Brain microvascular endothelial cell (primary cell): Measurements from ENCODE around the gene KRT15.

Experiments
- DNase-seq: peaks from one replicate; pipeline ENCODE4 v3.0.0-alpha.2; 2020
- H3K27ac ChIP-seq: fragments of 250-450 bp; sonication (Bioruptor Pico); 2 replicates; pipeline ENCODE4 v1.5.1; 2020; ENCODE audit warnings: mild to moderate bottlenecking, moderate library complexity
- H3K27me3 ChIP-seq: fragments of 250-450 bp; sonication (Bioruptor Pico); replicated peaks from 2 replicates; pipeline ENCODE4 v1.5.1; 2020; ENCODE audit warnings: mild to moderate bottlenecking
- H3K36me3 ChIP-seq: fragments of 250-450 bp; sonication (Bioruptor Pico); replicated peaks from 2 replicates; pipeline ENCODE4 v1.5.1; 2020; ENCODE audit warnings: mild to moderate bottlenecking
- H3K4me3 ChIP-seq: 2 replicates; pipeline ENCODE4 v1.5.1; 2011; ENCODE audit warnings: low read depth, mild to moderate bottlenecking, control low read depth, low read length, moderate library complexity
- in situ Hi-C: cut with HindIII; loops from 2 replicates; pipeline ENCODE4 v1.10.0; 2017; ENCODE audit warnings: low sequenced_read_pairs, low pct_ligation_motif_present
- TF ChIP-seq, protein P1 (sequence below): IDR thresholded peaks from 2 replicates; pipeline ENCODE4 v1.5.1; 2011; ENCODE audit warnings: low read depth, mild to moderate bottlenecking, moderate library complexity, low read length, control low read depth, inconsistent platforms; ENCODE audit errors: missing control alignments

Gene KRT15

DNA sequence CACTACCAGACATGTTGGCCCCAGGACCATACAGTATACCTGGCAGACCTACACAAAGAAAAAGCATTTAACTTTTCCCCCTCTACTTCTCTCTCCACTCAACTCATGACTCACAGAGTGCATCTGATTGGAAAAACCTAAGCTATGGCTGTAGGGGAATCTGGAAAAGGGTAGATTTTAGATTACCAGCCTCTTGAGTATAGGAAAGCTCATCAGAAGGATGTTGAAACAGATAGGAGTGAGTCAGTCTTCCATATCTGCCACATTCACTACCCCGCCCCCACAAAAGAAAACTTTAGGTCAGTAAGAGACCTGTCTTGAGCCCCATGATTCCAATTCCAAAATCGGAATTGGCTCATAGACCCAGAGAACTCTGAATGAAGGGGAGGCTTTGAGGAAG, 40.9 kb upstream of the KRT15 start:
- in situ Hi-C loops: no loop called here
- H3K27me3 ChIP-seq: peaks cover 6% of the 10 kb centered on the region

DNA sequence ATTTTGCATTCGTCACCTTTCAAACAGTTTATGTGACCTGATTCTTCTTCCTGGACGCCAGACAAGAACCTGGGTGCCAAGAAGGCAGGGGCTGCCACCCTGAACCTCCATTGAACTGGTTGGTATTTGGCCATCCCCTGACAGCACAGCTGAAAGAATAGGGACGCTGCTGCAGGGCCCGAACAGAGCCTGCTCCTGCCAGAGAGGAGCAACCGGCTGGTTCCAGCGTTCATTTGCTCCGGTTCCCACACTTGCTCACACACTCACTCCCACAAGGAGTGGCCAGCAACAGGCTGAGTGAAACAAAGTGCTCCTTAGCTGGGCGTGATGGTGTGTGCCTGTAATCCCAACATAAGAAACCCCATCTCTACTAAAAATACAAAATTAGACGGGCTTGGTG, 38.2 kb upstream of the KRT15 start:
- Histone ChIP-seq H3K4me3 (no peak overlapping the region), H3K27ac (no peak overlapping the region), H3K36me3 (no peaks in the 10 kb centered on the region), H3K27me3 (peaks cover 1% of the 10 kb centered on the region)
- no peak for DNase-seq
- TF ChIP-seq, protein P1, sequence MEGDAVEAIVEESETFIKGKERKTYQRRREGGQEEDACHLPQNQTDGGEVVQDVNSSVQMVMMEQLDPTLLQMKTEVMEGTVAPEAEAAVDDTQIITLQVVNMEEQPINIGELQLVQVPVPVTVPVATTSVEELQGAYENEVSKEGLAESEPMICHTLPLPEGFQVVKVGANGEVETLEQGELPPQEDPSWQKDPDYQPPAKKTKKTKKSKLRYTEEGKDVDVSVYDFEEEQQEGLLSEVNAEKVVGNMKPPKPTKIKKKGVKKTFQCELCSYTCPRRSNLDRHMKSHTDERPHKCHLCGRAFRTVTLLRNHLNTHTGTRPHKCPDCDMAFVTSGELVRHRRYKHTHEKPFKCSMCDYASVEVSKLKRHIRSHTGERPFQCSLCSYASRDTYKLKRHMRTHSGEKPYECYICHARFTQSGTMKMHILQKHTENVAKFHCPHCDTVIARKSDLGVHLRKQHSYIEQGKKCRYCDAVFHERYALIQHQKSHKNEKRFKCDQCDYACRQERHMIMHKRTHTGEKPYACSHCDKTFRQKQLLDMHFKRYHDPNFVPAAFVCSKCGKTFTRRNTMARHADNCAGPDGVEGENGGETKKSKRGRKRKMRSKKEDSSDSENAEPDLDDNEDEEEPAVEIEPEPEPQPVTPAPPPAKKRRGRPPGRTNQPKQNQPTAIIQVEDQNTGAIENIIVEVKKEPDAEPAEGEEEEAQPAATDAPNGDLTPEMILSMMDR: no peak
- in situ Hi-C loops: no loop called here

More for the DNA sequence above, 40.9 kb upstream of the KRT15 start:
- no peaks in the 10 kb centered on the region for H3K36me3 ChIP-seq
- TF ChIP-seq, protein P1: no peak
- no peak overlapping the region for H3K27ac ChIP-seq
- DNase-seq: peak; percentile 16
- H3K4me3 ChIP-seq: no peak overlapping the region

DNA sequence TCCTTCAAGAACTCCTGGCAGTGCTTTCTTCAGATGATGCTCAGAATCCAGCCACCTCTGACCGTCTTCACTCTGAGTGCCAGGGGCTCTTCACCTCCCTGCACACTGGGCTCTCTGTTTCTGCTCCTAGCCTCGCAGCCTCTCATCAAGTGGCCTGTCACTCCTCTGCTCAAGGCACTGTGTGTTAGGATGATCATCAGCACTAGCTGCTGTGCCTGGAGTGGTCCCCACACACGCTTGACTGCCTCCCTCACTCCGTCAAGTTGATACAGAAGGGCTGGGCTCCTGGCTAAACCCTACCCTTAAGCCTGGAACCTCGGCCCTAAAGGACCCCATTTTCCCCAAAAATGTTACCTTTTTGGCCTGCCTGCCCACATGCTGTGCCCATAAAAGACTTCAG, 37.6 kb upstream of the KRT15 start:
- no peak for DNase-seq
- Histone ChIP-seq H3K4me3 (no peak overlapping the region), H3K27ac (no peak overlapping the region), H3K36me3 (no peaks in the 10 kb centered on the region), H3K27me3 (peaks cover 1% of the 10 kb centered on the region)
- in situ Hi-C loops: no loop called here
- TF ChIP-seq, protein P1: no peak

DNA sequence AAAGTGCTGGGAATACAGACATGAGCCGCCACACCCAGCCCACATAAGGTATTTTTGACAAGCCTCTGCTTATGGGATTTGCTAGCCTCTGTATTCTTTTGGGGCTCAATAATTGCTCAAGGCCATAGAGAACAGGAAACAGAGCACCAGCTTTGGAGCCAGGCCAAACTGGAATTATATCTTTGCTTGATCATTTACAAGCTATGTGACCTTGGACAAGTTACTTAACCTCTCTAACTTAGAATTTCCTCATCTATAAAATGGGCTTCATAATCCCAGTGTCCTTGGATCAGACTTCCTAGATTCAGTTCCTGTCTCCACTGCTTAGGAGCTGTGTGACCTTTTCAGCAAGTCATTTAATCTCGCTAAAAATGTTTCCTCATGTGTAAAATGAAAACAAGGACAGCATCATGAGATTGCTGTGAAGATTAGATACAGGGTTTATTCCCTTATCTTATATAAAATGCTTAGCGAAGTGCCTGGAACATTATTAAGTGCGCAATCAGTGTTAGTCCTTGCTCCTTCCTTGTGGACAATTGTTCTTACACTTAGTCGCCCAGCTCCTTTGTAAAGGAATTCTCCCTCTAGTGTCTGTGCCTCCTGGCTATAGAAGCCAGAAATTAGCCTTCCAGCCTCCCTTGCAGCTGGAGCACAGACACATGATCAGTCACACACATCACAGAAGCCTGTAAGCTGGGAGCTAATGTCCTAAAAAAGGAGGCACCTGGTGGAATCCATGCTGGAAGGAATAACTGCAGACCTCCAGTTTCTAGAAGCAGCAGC, 36.6 kb upstream of the KRT15 start:
- no peak overlapping the region for H3K4me3 ChIP-seq
- no peak for DNase-seq
- H3K36me3 ChIP-seq: no peaks in the 10 kb centered on the region
- H3K27me3 ChIP-seq: peaks cover 1% of the 10 kb centered on the region
- H3K27ac ChIP-seq: no peak overlapping the region
- in situ Hi-C loops: no loop called here
- TF ChIP-seq, protein P1: no peak

DNA sequence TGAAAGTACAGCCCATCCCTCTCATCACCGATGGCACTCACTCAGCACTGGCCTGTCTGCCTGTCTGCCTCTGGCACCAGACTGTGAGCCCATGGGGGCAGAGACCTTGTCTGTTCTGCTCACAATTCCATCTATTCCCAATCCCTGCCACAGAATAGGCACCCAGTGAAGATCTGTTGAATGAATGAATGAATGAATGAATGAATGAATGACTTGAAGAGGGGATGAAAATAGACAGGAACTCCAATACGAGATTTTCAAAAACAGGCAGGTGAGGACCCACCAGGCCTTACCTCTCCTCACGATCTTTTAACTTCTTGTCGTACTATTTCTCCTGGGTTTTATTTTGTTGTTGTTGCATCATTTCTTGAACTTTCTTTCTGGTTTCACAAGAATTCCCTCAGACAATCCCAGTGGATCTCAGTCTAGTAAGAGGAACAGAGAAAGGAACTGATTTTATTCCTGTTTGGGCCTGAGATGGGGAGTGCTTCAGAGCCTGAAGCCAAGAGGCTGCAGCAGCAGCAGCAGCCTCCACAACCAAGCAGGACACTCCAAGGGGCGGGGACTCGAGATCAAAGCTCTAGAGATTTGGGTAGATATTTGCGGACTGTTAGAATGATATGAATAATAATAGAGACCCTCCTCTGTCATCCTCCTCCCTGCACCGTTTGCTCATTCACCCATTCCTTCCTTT, 35.4 kb upstream of the KRT15 start:
- DNase-seq: no peak
- H3K27me3 ChIP-seq: peaks cover 1% of the 10 kb centered on the region
- TF ChIP-seq, protein P1: no peak

More for the DNA sequence above, 35.4 kb upstream of the KRT15 start:
- H3K27ac ChIP-seq: no peak overlapping the region
- no peaks in the 10 kb centered on the region for H3K36me3 ChIP-seq
- in situ Hi-C loops: no loop called here
- no peak overlapping the region for H3K4me3 ChIP-seq
